Activated T-cell treated with anti-CD3 and anti-CD28 coated beads, Interleukin-2, amount 50 U/mL, for 48 hours (primary cell): ENCODE results near the gene CD63.

Experiments used
- DNase-seq, 2 experiments: peaks; one replicate each; pipeline ENCODE4 v3.0.0-alpha.2; 2020

Gene CD63

GRCh38 chr12:55703901-55704761 lies 24.7 kb downstream of the CD63 start:
- DNase-seq, result no peak

GRCh38 chr12:55703288-55703687 lies 25.5 kb downstream of the CD63 start:
- DNase-seq, result no peak

GRCh38 chr12:55702861-55703260 lies 25.9 kb downstream of the CD63 start:
- no peak for DNase-seq

GRCh38 chr12:55700255-55701018 lies 28.4 kb downstream of the CD63 start:
- no peak for DNase-seq

- no peak for DNase-seq
These were observed 29.2 kb downstream of the CD63 start for GRCh38 chr12:55699471-55700055.

GRCh38 chr12:55698965-55699364 lies 29.8 kb downstream of the CD63 start:
- DNase-seq, result no peak

GRCh38 chr12:55698241-55698955 lies 30.4 kb downstream of the CD63 start:
- DNase-seq, result no peak

GRCh38 chr12:55697686-55698085 lies 31.1 kb downstream of the CD63 start:
- DNase-seq, result no peak

- DNase-seq, result no peak
These were observed 31.9 kb downstream of the CD63 start for GRCh38 chr12:55696796-55697462.

GRCh38 chr12:55696141-55696540 lies 32.7 kb downstream of the CD63 start:
- DNase-seq, result no peak

- no peak for DNase-seq
These were observed 33.5 kb downstream of the CD63 start for GRCh38 chr12:55695349-55695748.

GRCh38 chr12:55694651-55695050 lies 34.2 kb downstream of the CD63 start:
- no peak for DNase-seq

- no peak for DNase-seq
These were observed 34.7 kb downstream of the CD63 start for GRCh38 chr12:55694188-55694515.

- DNase-seq, result no peak
These were observed 35.3 kb downstream of the CD63 start for GRCh38 chr12:55693323-55694187.

- no peak for DNase-seq
These were observed 36.0 kb downstream of the CD63 start for GRCh38 chr12:55692631-55693322.

GRCh38 chr12:55688716-55689655 lies 39.8 kb downstream of the CD63 start:
- no peak for DNase-seq

- peak; percentile 46 to 58 for DNase-seq
These were observed 41.1 kb downstream of the CD63 start for GRCh38 chr12:55687746-55688145.

GRCh38 chr12:55686366-55687010 lies 42.3 kb downstream of the CD63 start:
- no peak for DNase-seq

- DNase-seq, result no peak
These were observed 43.1 kb downstream of the CD63 start for GRCh38 chr12:55685671-55686070.
